ENCODE results near the gene PDIA2. TPM values are rescaled to one million over a fixed set of nuclear protein-coding genes. Genes with fewer than 3 reads are reported as not detected.

PDIA2 gene
- total RNA-seq = not detected
- long read RNA-seq = 0 reads

GRCh38 chr16:283033-283805, at the start of gene PDIA2:
PDIA2 (plus strand) TSS chr16:283164; CDS start chr16:283170, 6 bp downstream.
- Histone ChIP-seq H3K4me3 (no peak within 1 kb of the TSS), H3K4me1 (peaks cover 7% of the 10 kb centered on the region), H3K27me3 (ENCODE audit: low read depth) (peaks cover 31% of the 10 kb centered on the region), H3K36me3 (peaks cover 13% of the 10 kb centered on the region), H3K9me3 (no peaks in the 10 kb centered on the region), H3K27ac (no peak within 1 kb of the TSS)
- intact Hi-C loops (cut with DNase I) = no loop called here
- DNase-seq (no peak), ATAC-seq (no peak)
- TF ChIP-seq, protein P1, sequence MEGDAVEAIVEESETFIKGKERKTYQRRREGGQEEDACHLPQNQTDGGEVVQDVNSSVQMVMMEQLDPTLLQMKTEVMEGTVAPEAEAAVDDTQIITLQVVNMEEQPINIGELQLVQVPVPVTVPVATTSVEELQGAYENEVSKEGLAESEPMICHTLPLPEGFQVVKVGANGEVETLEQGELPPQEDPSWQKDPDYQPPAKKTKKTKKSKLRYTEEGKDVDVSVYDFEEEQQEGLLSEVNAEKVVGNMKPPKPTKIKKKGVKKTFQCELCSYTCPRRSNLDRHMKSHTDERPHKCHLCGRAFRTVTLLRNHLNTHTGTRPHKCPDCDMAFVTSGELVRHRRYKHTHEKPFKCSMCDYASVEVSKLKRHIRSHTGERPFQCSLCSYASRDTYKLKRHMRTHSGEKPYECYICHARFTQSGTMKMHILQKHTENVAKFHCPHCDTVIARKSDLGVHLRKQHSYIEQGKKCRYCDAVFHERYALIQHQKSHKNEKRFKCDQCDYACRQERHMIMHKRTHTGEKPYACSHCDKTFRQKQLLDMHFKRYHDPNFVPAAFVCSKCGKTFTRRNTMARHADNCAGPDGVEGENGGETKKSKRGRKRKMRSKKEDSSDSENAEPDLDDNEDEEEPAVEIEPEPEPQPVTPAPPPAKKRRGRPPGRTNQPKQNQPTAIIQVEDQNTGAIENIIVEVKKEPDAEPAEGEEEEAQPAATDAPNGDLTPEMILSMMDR (IDR thresholded peaks at IDR 0.05) = no peak

GRCh38 chr16:234468-235305, 48.3 kb upstream of the PDIA2 start, which contains the start of gene FAM234A:
FAM234A (plus strand) TSS chr16:234821; CDS start chr16:254414, 19,593 bp downstream.
- Histone ChIP-seq H3K9me3 (no peaks in the 10 kb centered on the region), H3K4me3 (peak within 1 kb of the TSS; percentile 82), H3K36me3 (no peaks in the 10 kb centered on the region), H3K27me3 (ENCODE audit: low read depth) (no peaks in the 10 kb centered on the region), H3K4me1 (peaks cover 11% of the 10 kb centered on the region), H3K27ac (peak within 1 kb of the TSS; percentile 98)
- ATAC-seq (peak; percentile 98), DNase-seq (peak; percentile 95)
- intact Hi-C loops (cut with DNase I) = no loop called here
- TF ChIP-seq, protein P1 (IDR thresholded peaks at IDR 0.05) = peak; percentile 46

- TF ChIP-seq, protein P1 (IDR thresholded peaks at IDR 0.05) = no peak
- intact Hi-C loops (cut with DNase I) = no loop called here
- H3K27me3 ChIP-seq (ENCODE audit: low read depth) = no peaks in the 10 kb centered on the region
- H3K36me3 ChIP-seq = no peaks in the 10 kb centered on the region
- H3K4me1 ChIP-seq = peaks cover 10% of the 10 kb centered on the region
- H3K4me3 ChIP-seq = no peak overlapping the region
- no peak for ATAC-seq
- no peak for DNase-seq
- H3K27ac ChIP-seq = no peak overlapping the region
- no peaks in the 10 kb centered on the region for H3K9me3 ChIP-seq
Measured at GRCh38 chr16:239948-240277, 43.1 kb upstream of the PDIA2 start.

- ATAC-seq = no peak
- no peaks in the 10 kb centered on the region for H3K27me3 ChIP-seq (ENCODE audit: low read depth)
- no peak overlapping the region for H3K4me3 ChIP-seq
- H3K9me3 ChIP-seq = no peaks in the 10 kb centered on the region
- intact Hi-C loops (cut with DNase I) = no loop called here
- no peak for DNase-seq
- H3K4me1 ChIP-seq = peaks cover 7% of the 10 kb centered on the region
- no peaks in the 10 kb centered on the region for H3K36me3 ChIP-seq
- H3K27ac ChIP-seq = no peak overlapping the region
- TF ChIP-seq, protein P1 (IDR thresholded peaks at IDR 0.05) = no peak
Measured at GRCh38 chr16:240559-240958, 42.4 kb upstream of the PDIA2 start.

GRCh38 chr16:242281-242680, 40.7 kb upstream of the PDIA2 start:
- H3K27me3 ChIP-seq (ENCODE audit: low read depth) = no peaks in the 10 kb centered on the region
- intact Hi-C loops (cut with DNase I) = no loop called here
- H3K36me3 ChIP-seq = no peaks in the 10 kb centered on the region
- no peaks in the 10 kb centered on the region for H3K4me1 ChIP-seq
- no peak overlapping the region for H3K27ac ChIP-seq
- DNase-seq = no peak
- no peak overlapping the region for H3K4me3 ChIP-seq
- no peaks in the 10 kb centered on the region for H3K9me3 ChIP-seq
- no peak for ATAC-seq
- TF ChIP-seq, protein P1 (IDR thresholded peaks at IDR 0.05) = no peak

Measured in lower lobe of right lung (tissue), 2 donors.